ENCODE data around the gene PCDHA12. TPM values are rescaled to one million over a fixed set of nuclear protein-coding genes. Genes with fewer than 3 reads are reported as not detected.

PCDHA12 gene
- total and polyA plus RNA-seq, 3 donors from 2014 or later, result 1.9 to 4.3 (median 4.0) TPM

GRCh38 chr5:140857987-140858240 is 17.2 kb upstream of the PCDHA12 start:
- Histone ChIP-seq H3K27ac (no peak overlapping the region), H3K9me3 (no peaks in the 10 kb centered on the region), H3K36me3 (ENCODE audit: low read depth, missing control alignments) (no peaks in the 10 kb centered on the region), H3K4me1 (no peaks in the 10 kb centered on the region), H3K27me3 (no peaks in the 10 kb centered on the region), H3K4me3 (no peak overlapping the region)
- WGBS, 2 donors, result 30 to 60% methylated on average over 1 to 7 of the region's 22 CpGs
- no peak for DNase-seq
- TF ChIP-seq, protein P1, sequence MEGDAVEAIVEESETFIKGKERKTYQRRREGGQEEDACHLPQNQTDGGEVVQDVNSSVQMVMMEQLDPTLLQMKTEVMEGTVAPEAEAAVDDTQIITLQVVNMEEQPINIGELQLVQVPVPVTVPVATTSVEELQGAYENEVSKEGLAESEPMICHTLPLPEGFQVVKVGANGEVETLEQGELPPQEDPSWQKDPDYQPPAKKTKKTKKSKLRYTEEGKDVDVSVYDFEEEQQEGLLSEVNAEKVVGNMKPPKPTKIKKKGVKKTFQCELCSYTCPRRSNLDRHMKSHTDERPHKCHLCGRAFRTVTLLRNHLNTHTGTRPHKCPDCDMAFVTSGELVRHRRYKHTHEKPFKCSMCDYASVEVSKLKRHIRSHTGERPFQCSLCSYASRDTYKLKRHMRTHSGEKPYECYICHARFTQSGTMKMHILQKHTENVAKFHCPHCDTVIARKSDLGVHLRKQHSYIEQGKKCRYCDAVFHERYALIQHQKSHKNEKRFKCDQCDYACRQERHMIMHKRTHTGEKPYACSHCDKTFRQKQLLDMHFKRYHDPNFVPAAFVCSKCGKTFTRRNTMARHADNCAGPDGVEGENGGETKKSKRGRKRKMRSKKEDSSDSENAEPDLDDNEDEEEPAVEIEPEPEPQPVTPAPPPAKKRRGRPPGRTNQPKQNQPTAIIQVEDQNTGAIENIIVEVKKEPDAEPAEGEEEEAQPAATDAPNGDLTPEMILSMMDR (IDR thresholded peaks at IDR 0.05), result no peak
- no peak for TF ChIP-seq POLR2A (IDR thresholded peaks at IDR 0.05)
- intact Hi-C loops (cut with DNase I; ENCODE audit: low total_unique reads), result no loop called here

DNA sequence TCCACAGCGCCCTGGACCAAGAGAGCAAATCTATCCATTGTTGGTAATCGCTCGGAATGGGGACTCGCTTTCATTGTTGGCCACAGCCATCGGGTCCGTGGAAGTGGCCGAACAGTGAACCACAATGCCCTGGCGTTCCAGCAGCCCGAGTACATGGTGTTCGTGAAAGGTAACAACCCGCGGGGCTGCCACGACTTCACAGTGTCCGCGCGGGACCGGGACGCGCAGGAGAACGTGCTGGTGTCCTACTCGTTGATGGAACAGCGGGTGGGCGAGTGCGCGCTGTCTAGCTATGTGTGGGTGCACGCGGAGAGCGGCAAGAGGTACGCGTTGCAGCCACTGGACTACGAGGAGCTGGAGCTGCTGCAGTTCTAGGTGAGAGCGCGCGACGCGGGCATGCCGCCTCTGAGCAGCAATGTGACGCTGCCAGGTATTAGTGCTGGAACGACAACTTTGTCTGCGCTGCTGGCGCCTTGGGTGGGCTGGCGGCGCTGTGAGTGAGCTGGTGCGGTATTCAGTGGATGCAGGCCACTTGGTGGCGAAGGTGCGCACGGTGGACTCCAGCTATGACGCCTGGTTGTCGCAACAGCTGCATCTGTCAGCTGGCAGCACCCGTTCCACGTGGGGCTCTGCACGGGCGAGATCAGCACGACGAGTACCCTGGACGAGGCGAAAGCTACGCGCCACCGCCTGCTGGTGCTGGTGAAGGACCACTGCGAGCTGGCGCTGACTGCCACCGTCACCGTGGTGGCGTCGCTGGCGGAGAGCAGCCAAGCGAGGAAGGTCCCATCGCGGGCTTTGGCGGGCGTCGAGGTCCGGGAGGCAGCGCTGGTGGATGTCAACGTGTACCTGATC is 12.4 kb upstream of the PCDHA12 start:
- 33 to 35% methylated on average over 22 to 66 of the region's 76 CpGs for WGBS, 2 donors
- TF ChIP-seq, protein P1 (IDR thresholded peaks at IDR 0.05), result no peak
- TF ChIP-seq POLR2A (IDR thresholded peaks at IDR 0.05), result no peak
- intact Hi-C loops (cut with DNase I; ENCODE audit: low total_unique reads), result no loop called here

GRCh38 chr5:140868721-140869554 is 6.2 kb upstream of the PCDHA12 start, which contains the start of gene PCDHA11:
Gene PCDHA11, plus strand, starts transcription at chr5:140868957. Its CDS starts 147 bp downstream, at chr5:140869104.
- DNase-seq, result peak; percentile 52
- Histone ChIP-seq H3K4me1 (no peaks in the 10 kb centered on the region), H3K27me3 (no peaks in the 10 kb centered on the region), H3K4me3 (peak within 1 kb of the TSS in 1 of 2 donors; percentile 18), H3K9me3 (no peaks in the 10 kb centered on the region), H3K27ac (no peak within 1 kb of the TSS), H3K36me3 (ENCODE audit: low read depth, missing control alignments) (no peaks in the 10 kb centered on the region)
- 9 to 12% methylated on average over 23 to 41 of the region's 41 CpGs for WGBS, 2 donors
- intact Hi-C loops (cut with DNase I; ENCODE audit: low total_unique reads), result no loop called here
- TF ChIP-seq, protein P1 (IDR thresholded peaks at IDR 0.05), result peak in 2 of 3 experiments; percentile 25 to 35
- TF ChIP-seq POLR2A (IDR thresholded peaks at IDR 0.05), result no peak

More for the DNA sequence above, 12.4 kb upstream of the PCDHA12 start:
- Histone ChIP-seq H3K4me3 (no peak overlapping the region), H3K27me3 (no peaks in the 10 kb centered on the region), H3K27ac (no peak overlapping the region), H3K36me3 (ENCODE audit: low read depth, missing control alignments) (no peaks in the 10 kb centered on the region), H3K9me3 (no peaks in the 10 kb centered on the region), H3K4me1 (no peaks in the 10 kb centered on the region)
- no peak for DNase-seq

GRCh38 chr5:140869555-140869886 is 5.6 kb upstream of the PCDHA12 start:
- intact Hi-C loops (cut with DNase I; ENCODE audit: low total_unique reads), result no loop called here
- H3K27me3 ChIP-seq, result no peaks in the 10 kb centered on the region
- H3K9me3 ChIP-seq, result no peaks in the 10 kb centered on the region
- H3K4me3 ChIP-seq, result peak overlapping the region in 1 of 2 donors; percentile 18
- H3K27ac ChIP-seq, result no peak overlapping the region
- 37 to 42% methylated on average over 5 of the region's 5 CpGs for WGBS, 2 donors
- no peaks in the 10 kb centered on the region for H3K4me1 ChIP-seq
- DNase-seq, result no peak
- TF ChIP-seq, protein P1 (IDR thresholded peaks at IDR 0.05), result no peak
- TF ChIP-seq POLR2A (IDR thresholded peaks at IDR 0.05), result no peak
- no peaks in the 10 kb centered on the region for H3K36me3 ChIP-seq (ENCODE audit: low read depth, missing control alignments)

Data from testis (tissue), 3 donors.